OCI-LY3 (cell line): ENCODE results near the gene PRDX3.

Experiments
- EZH2phosphoT487 ChIP-seq: fragments of 200-600 bp; shearing (Covaris generic); IDR thresholded peaks from 2 replicates; pipeline ENCODE4 v1.6.1; 2018; ENCODE audit warnings: antibody characterized with exemption, mixed run types, low read depth
- TF ChIP-seq, protein P1 (sequence below): fragments of 200-600, 300-600 bp; sonication (generic); IDR thresholded peaks from 2 replicates; pipeline ENCODE4 v1.5.1; 2014; ENCODE audit warnings: antibody characterized with exemption, low read length, low read depth

DNA sequence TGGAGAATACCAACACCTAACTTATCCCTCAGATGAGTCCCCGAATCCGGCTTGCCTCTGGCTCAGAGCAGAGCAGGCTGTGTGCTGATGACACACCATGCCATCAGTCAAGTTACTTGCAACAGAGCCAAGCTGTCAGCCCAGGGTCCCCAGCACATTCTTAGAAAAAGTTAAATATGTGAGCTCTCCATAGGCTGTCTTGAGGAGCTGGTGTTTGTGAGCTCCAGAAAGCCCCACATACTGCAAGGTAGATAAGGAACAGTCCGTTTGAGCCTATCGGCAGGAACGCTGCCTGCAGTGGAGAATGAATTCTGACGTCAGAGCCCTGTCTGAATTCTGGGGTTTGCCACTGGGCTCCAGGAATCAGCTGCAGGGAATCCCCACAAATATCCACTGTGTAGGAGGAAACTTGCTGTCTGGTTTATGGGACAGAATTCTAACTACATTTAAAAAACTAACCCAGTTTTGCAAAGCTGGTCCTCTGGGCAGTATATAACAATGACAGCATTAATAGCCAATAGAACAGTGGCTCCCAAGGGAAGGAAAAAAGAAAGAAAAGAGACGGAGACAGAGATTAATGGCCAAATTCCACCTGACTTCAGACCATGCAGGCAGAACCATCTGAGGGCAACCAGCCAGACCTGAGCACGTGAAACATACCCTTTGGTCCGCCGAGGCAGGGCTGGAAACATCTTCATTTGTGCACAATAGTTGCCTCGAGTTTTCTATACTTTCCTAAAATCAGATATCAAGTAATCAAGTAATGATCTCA, 16.7 kb downstream of the PRDX3 start:
- TF ChIP-seq, protein P1, sequence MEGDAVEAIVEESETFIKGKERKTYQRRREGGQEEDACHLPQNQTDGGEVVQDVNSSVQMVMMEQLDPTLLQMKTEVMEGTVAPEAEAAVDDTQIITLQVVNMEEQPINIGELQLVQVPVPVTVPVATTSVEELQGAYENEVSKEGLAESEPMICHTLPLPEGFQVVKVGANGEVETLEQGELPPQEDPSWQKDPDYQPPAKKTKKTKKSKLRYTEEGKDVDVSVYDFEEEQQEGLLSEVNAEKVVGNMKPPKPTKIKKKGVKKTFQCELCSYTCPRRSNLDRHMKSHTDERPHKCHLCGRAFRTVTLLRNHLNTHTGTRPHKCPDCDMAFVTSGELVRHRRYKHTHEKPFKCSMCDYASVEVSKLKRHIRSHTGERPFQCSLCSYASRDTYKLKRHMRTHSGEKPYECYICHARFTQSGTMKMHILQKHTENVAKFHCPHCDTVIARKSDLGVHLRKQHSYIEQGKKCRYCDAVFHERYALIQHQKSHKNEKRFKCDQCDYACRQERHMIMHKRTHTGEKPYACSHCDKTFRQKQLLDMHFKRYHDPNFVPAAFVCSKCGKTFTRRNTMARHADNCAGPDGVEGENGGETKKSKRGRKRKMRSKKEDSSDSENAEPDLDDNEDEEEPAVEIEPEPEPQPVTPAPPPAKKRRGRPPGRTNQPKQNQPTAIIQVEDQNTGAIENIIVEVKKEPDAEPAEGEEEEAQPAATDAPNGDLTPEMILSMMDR, result no peak
- TF ChIP-seq EZH2phosphoT487, result no peak
